T-helper 2 cell treated with Interferon-gamma antibody and Interleukin-4, amounts not matched to agents 100 ng/mL and 5 ng/mL, for 36 hours (primary cell): ENCODE results near the gene HDC. TPM values are rescaled to one million over a fixed set of nuclear protein-coding genes. Genes with fewer than 3 reads are reported as not detected.

ENCODE experiments used
- intact Hi-C: fragments of 100-400 bp; cut with micrococcal nuclease; formaldehyde crosslinking; loops from one replicate; pipeline ENCODE4 v1.15.1; 2023
- total RNA-seq: library from RNA; stranded (reverse); gene quantifications from 2 replicates; pipeline ENCODE4 v1.2.3, GENCODE V29; 2022

The HDC gene, protein sequence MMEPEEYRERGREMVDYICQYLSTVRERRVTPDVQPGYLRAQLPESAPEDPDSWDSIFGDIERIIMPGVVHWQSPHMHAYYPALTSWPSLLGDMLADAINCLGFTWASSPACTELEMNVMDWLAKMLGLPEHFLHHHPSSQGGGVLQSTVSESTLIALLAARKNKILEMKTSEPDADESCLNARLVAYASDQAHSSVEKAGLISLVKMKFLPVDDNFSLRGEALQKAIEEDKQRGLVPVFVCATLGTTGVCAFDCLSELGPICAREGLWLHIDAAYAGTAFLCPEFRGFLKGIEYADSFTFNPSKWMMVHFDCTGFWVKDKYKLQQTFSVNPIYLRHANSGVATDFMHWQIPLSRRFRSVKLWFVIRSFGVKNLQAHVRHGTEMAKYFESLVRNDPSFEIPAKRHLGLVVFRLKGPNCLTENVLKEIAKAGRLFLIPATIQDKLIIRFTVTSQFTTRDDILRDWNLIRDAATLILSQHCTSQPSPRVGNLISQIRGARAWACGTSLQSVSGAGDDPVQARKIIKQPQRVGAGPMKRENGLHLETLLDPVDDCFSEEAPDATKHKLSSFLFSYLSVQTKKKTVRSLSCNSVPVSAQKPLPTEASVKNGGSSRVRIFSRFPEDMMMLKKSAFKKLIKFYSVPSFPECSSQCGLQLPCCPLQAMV
- total RNA-seq = 0.32 and 0.45 TPM in 2 replicates

GRCh38 chr15:50265620-50266019 is at the start of gene HDC:
Gene HDC, minus strand, starts transcription at chr15:50265726. Its CDS starts 103 bp downstream, at chr15:50265623.
- intact Hi-C loops = loop anchor here (10.0 kb wide), 1 partner anchor 131 kb away; no protein-coding TSS in a partner anchor

DNA sequence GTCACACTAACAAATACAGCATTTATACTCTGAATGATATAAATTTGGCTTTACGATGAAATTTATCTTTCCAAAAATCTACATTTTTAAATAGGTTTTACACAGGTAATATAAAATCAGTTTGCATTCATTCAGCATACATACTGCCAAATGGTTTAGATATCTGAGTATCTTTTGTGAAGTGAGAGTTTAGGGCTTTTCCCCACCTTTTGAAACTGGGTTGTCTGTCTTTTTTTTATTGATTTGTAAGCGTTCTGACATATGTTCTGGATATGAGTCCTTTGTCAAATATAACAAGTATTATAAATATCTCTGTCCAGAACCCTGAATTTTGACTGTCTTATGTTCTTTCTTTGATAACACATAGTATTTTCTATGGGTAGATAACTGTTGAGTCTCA is 47.1 kb upstream of the HDC start:
- intact Hi-C loops = no loop called here

- intact Hi-C loops = no loop called here
Measured at GRCh38 chr15:50307799-50308198, 42.3 kb upstream of the HDC start.

- intact Hi-C loops = no loop called here
Measured at GRCh38 chr15:50304836-50305235, 39.3 kb upstream of the HDC start.

DNA sequence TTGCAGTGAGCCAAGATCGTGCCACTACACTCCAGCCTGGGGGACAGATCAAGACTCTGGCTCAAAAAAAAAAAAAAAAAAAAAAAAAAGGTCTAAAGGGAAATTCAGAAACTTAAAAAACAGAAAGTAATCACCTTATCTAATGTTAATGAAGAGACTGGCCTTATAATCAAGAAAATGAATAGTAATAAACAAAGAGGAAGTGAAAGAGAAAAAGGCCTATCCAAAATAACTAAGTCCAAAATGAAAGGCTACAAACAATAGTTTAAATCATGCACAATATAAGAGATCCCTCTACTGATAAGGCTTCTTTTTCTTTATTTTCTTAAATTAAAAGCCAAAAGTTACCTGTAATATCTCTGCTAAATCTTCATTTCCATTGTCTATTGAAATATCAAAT is 37.1 kb upstream of the HDC start:
- intact Hi-C loops = no loop called here

GRCh38 chr15:50298340-50298739 is 32.8 kb upstream of the HDC start:
- intact Hi-C loops = no loop called here

GRCh38 chr15:50295966-50296365 is 30.4 kb upstream of the HDC start:
- intact Hi-C loops = no loop called here

GRCh38 chr15:50289749-50290148 is 24.2 kb upstream of the HDC start:
- intact Hi-C loops = no loop called here

DNA sequence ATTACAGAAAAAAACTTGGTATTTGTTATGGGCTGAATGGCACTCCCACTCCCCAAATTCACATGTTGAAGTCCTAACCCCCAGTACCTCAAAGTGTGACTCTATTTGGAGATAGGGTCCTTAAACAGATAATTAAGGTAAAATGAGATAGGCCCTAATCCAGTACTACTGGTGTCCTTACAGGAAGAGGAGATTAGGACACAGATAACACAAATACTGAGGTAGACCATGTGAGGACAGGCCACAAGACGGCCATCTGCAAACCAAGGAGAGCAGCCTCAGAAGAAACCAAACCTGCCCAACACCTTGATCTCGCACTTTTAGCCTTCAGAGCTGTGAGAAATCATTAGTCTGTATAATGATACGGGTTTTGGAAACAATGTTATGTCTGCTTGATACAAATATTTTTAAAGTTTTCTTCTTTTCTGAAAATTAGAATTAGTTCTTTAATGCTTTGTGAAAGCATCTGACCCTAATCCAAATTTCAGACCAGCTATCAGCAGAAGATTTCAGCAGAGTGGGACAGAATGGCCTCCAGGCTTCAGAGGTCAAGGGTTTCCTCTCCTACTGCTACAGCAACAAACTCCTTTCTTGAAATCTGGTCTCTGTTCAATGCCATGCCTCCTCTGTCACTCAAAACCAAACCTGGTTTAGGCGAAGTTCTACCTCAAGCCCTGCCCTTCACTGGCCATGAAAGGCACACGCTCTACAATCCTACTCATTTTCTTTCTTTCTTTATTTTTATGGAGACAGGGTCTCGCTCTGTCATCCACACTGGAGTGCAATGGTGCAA is 22.0 kb upstream of the HDC start:
- intact Hi-C loops = no loop called here

- intact Hi-C loops = no loop called here
Measured at GRCh38 chr15:50281427-50281826, 15.9 kb upstream of the HDC start.

DNA sequence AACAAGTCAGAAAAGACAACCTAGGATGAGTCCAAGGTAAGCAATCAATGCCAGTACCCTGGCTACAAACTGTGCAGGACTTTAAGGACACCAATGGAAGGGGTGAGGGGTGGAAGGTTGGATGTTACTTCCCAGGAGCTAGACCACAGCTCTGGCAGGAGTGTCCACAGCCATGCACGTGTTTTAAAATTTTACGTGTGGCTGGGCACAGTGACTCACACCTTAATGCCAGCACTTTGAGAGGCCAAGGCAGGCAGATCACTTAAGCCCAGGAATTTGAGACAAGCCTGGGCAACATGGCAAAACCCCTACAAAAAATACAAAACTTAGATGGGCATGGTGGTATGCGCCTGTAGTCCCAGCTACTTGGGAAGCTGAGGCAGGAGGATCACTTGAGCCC is 14.7 kb upstream of the HDC start:
- intact Hi-C loops = no loop called here

DNA sequence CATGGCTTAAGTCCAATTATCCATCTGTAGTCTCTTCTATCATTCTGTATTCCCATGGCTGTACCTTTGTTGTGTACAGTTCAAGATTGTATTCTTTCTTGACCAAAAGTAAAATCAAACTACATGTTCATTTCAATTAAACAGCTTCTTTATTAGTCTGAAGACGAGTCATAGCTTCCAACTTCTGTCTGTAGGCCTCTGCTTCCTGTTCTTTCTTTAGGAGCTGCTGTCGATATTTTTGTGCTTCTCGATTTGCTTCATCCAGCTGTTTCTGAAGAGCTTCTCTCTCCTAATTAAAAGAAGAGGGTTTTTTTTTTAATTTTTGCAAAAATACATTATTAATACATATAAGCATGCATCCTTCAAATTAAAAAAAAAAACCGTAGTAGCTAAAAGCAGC is 13.0 kb upstream of the HDC start:
- intact Hi-C loops = no loop called here

DNA sequence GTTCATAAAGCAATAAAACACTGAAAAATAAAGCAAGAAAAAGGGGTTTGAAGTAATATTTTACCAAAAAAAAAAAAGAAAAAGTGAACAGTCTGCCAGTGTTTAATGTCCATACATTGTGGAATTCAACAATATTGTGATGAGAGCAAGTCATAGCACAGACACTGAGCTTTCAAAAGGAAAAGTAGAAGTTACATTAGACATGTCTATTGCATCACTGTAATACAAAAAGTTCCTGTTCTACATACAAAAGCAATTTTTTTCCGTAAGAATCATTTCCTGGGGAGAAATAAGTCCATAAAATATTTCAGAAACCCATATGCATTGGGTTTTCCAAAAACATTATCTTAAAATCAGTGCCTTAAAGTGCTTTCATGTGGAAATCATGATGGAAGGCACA is 11.8 kb upstream of the HDC start:
- intact Hi-C loops = no loop called here

GRCh38 chr15:50275908-50276307 is 10.4 kb upstream of the HDC start:
- intact Hi-C loops = no loop called here

DNA sequence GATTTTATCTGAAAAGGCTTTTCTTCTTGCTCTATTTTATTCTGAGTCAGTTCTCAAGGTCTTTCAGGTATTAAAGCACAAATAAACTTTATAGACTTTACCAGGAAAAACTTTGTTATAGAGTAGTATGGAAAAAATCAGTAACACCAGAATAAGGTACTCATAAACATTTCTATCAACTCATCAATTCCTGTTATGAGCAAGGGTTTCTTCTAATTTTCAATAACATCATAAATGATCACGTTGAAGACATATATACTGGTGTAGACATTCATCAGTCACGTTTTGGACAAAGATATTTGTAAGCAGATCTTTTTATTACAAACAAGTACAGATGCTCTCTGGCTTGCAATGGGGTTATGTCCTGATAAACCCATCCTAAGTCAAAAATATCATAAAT is 9.6 kb upstream of the HDC start:
- intact Hi-C loops = no loop called here

DNA sequence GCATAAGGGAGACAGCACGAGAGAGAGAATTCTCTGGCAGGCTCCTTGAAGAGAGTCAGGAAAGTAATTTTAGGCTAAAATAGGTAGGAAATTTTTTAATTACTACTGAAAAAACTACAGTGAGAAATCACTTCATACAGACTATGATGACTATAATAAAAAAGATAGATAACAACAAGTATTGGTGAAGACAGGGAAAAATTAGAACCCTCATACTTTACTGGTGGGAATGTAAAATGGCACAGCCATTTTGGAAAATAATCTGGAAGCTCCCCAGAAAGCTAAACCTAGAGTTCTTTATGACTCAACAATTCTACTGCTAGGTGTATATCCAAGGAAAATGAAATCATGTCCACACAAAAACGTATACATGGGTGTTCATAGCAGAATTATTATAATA is 2.1 kb upstream of the HDC start:
- intact Hi-C loops = loop anchor here (10.0 kb wide), 1 partner anchor 133 kb away; no protein-coding TSS in a partner anchor

- intact Hi-C loops = loop anchor here (1.0 to 10.0 kb wide), 4 partner anchors 15 to 128 kb away; partner anchors contain the start of gene SLC27A2
Measured at GRCh38 chr15:50262533-50262932, 3.0 kb downstream of the HDC start.

GRCh38 chr15:50261981-50262380 is 3.5 kb downstream of the HDC start:
- intact Hi-C loops = loop anchor here (1.0 to 10.0 kb wide), 5 partner anchors 15 to 127 kb away; partner anchors contain the start of gene SLC27A2

DNA sequence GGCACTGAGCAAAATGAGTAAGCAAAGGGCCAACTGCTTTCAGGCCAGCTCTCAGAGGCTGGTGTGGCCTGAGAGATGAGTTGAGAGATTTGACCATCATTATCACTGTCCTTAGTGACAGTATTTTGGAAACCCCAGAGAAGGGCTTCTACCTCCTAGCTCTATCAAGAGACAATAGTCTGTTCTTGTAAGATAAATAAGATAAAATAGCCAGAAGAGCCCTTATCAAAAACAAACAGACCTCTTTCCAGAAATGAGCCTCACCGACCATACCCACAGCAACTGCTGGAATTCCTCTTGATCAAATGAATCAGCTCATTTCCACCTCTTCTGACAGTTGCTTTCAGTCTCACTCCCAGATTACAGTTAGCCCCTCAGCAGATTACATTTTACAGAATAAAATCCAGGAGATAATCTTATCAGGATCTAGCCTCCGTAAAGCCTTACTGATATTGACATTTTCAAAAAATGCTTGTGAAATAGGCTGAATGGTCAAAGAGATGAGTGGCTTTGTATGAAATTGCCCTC is 4.5 kb downstream of the HDC start:
- intact Hi-C loops = loop anchor here (2.0 to 10.0 kb wide), 4 partner anchors 56 to 126 kb away; partner anchors contain the start of gene SLC27A2

DNA sequence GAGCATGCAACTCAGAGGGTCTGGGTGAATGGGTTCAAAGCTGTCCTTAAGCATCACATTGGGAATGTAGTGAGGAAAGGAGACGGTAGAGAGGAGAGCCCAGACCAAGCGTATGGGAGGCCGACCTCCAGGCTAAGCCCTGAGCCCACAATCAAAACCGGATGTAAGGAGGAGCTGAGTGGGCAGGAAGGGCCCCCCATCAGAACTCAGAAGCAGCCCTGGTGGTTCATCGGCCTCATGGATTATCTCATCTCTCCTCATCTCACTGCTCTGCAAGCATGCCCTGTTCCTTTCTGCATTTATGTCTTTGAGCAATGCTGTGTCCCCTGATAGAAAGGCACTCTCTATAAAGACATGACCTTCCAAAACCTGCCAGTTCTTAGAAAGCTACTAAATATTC is 6.2 kb downstream of the HDC start:
- intact Hi-C loops = loop anchor here (10.0 kb wide), 1 partner anchor 634 kb away; the partner anchor contains the start of genes DTWD1 and FAM227B

DNA sequence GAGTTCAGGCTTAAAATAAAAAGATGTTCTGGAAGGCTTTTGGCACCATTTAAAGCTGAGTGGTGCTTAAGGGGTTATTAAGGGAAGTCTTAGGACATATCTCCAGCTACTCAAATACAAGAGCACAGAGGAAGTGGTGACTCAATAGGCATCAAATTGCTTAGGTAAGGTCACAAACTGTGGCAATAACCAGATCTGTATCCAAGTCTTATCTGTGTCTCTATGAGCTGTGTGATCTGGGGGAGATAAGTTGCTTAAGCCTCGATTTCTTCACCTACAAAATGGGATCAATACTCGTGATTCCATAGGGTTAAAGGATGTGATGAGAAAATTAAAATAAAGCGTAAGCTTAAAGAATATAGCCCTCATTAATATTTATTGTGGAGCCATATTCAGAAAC is 7.6 kb downstream of the HDC start:
- intact Hi-C loops = loop anchor here (10.0 kb wide), 1 partner anchor 633 kb away; the partner anchor contains the start of genes DTWD1 and FAM227B
